Activated T-helper 1 cell treated with anti-CD3 and anti-CD28 coated beads, Interleukin-12 subunit alpha, Interleukin-12 subunit beta, Interleukin-2, Interleukin-4 antibody, amounts not matched to agents 30 ng/mL and 10 ng/mL and 1 ng/mL, durations not matched to agents 14 hours and 24 hours and 36 hours (primary cell): Measurements from ENCODE around the gene EME1. TPM values are rescaled to one million over a fixed set of nuclear protein-coding genes. Genes with fewer than 3 reads are reported as not detected.

Experiments
- DNase-seq: peaks from one replicate; pipeline ENCODE4 v3.0.0; 2021; ENCODE audit warnings: low spot score
- H3K27ac Mint-ChIP-seq: one replicate; pipeline ENCODE4 v1.8.0; 2021; ENCODE audit warnings: mild to moderate bottlenecking, mixed read lengths
- H3K27me3 Mint-ChIP-seq: one replicate; pipeline ENCODE4 v1.8.0; 2022; ENCODE audit warnings: mild to moderate bottlenecking, moderate library complexity, mixed read lengths; ENCODE audit not compliant: insufficient read depth
- H3K36me3 Mint-ChIP-seq: one replicate; pipeline ENCODE4 v1.8.0; 2021; ENCODE audit warnings: low read depth, mixed read lengths
- H3K4me1 Mint-ChIP-seq: one replicate; pipeline ENCODE4 v1.8.0; 2021; ENCODE audit warnings: low read depth, mixed read lengths
- H3K4me3 Mint-ChIP-seq: one replicate; pipeline ENCODE4 v1.8.0; 2021; ENCODE audit warnings: mild to moderate bottlenecking, moderate library complexity, mixed read lengths
- H3K9me3 Mint-ChIP-seq: one replicate; pipeline ENCODE4 v1.8.0; 2021; ENCODE audit warnings: mixed read lengths
- intact Hi-C: fragments of 100-400 bp; cut with micrococcal nuclease; formaldehyde crosslinking; loops from one replicate; pipeline ENCODE4 v1.15.1; 2024
- total RNA-seq: library from RNA; stranded (reverse); gene quantifications from 2 replicates; pipeline ENCODE4 v1.2.3, GENCODE V29; 2022

The EME1 gene
- total RNA-seq, 1 donor from 2014 or later: 27.7 TPM

GRCh38 chr17:50352693-50353599 is 20.1 kb upstream of the EME1 start:
- no peak overlapping the region for H3K27ac Mint-ChIP-seq
- intact Hi-C loops: no loop called here

GRCh38 chr17:50353600-50354195 is 19.3 kb upstream of the EME1 start:
- Mint-ChIP-seq H3K36me3 (peaks cover 6% of the 10 kb centered on the region), H3K9me3 (no peaks in the 10 kb centered on the region), H3K4me1 (peaks cover 5% of the 10 kb centered on the region), H3K27me3 (no peaks in the 10 kb centered on the region), H3K27ac (no peak overlapping the region), H3K4me3 (no peak overlapping the region)
- no peak for DNase-seq
- intact Hi-C loops: no loop called here

More at GRCh38 chr17:50352693-50353599, 20.1 kb upstream of the EME1 start:
- peaks cover 12% of the 10 kb centered on the region for H3K4me1 Mint-ChIP-seq
- H3K9me3 Mint-ChIP-seq: no peaks in the 10 kb centered on the region
- H3K36me3 Mint-ChIP-seq: peaks cover 5% of the 10 kb centered on the region
- no peak for DNase-seq
- no peak overlapping the region for H3K4me3 Mint-ChIP-seq
- H3K27me3 Mint-ChIP-seq: no peaks in the 10 kb centered on the region

GRCh38 chr17:50354198-50354597 is 18.8 kb upstream of the EME1 start:
- H3K27ac Mint-ChIP-seq: no peak overlapping the region
- H3K9me3 Mint-ChIP-seq: no peaks in the 10 kb centered on the region
- H3K4me3 Mint-ChIP-seq: no peak overlapping the region
- peaks cover 9% of the 10 kb centered on the region for H3K36me3 Mint-ChIP-seq
- H3K27me3 Mint-ChIP-seq: no peaks in the 10 kb centered on the region
- peaks cover under 1% of the 10 kb centered on the region for H3K4me1 Mint-ChIP-seq
- no peak for DNase-seq
- intact Hi-C loops: no loop called here

GRCh38 chr17:50354776-50355175 is 18.3 kb upstream of the EME1 start:
- H3K36me3 Mint-ChIP-seq: peaks cover 11% of the 10 kb centered on the region
- no peak for DNase-seq
- intact Hi-C loops: no loop called here

GRCh38 chr17:50355336-50355700 is 17.7 kb upstream of the EME1 start:
- no peaks in the 10 kb centered on the region for H3K9me3 Mint-ChIP-seq
- H3K4me1 Mint-ChIP-seq: no peaks in the 10 kb centered on the region
- no peaks in the 10 kb centered on the region for H3K27me3 Mint-ChIP-seq
- intact Hi-C loops: no loop called here
- DNase-seq: no peak
- H3K36me3 Mint-ChIP-seq: peaks cover 11% of the 10 kb centered on the region
- H3K27ac Mint-ChIP-seq: no peak overlapping the region
- no peak overlapping the region for H3K4me3 Mint-ChIP-seq

More at GRCh38 chr17:50354776-50355175, 18.3 kb upstream of the EME1 start:
- Mint-ChIP-seq H3K27ac (no peak overlapping the region), H3K4me1 (no peaks in the 10 kb centered on the region), H3K4me3 (no peak overlapping the region), H3K9me3 (no peaks in the 10 kb centered on the region), H3K27me3 (no peaks in the 10 kb centered on the region)

GRCh38 chr17:50355701-50356341 is 17.2 kb upstream of the EME1 start:
- intact Hi-C loops: no loop called here
- Mint-ChIP-seq H3K27me3 (no peaks in the 10 kb centered on the region), H3K9me3 (no peaks in the 10 kb centered on the region), H3K4me3 (no peak overlapping the region), H3K27ac (no peak overlapping the region), H3K36me3 (peaks cover 11% of the 10 kb centered on the region), H3K4me1 (no peaks in the 10 kb centered on the region)
- no peak for DNase-seq

- Mint-ChIP-seq H3K36me3 (peaks cover 11% of the 10 kb centered on the region), H3K9me3 (no peaks in the 10 kb centered on the region), H3K4me1 (no peaks in the 10 kb centered on the region), H3K27me3 (no peaks in the 10 kb centered on the region), H3K27ac (no peak overlapping the region), H3K4me3 (no peak overlapping the region)
- intact Hi-C loops: no loop called here
- DNase-seq: no peak
These were observed 16.6 kb upstream of the EME1 start for GRCh38 chr17:50356418-50356817.

GRCh38 chr17:50356892-50357510 is 16.0 kb upstream of the EME1 start:
- no peaks in the 10 kb centered on the region for H3K27me3 Mint-ChIP-seq
- H3K4me1 Mint-ChIP-seq: peaks cover 4% of the 10 kb centered on the region
- H3K36me3 Mint-ChIP-seq: peaks cover 8% of the 10 kb centered on the region
- no peak overlapping the region for H3K27ac Mint-ChIP-seq
- no peak overlapping the region for H3K4me3 Mint-ChIP-seq
- DNase-seq: no peak
- H3K9me3 Mint-ChIP-seq: no peaks in the 10 kb centered on the region
- intact Hi-C loops: no loop called here

GRCh38 chr17:50358177-50358576 is 14.9 kb upstream of the EME1 start:
- Mint-ChIP-seq H3K27me3 (no peaks in the 10 kb centered on the region), H3K36me3 (peaks cover 9% of the 10 kb centered on the region), H3K9me3 (no peaks in the 10 kb centered on the region), H3K4me1 (peaks cover 9% of the 10 kb centered on the region), H3K27ac (no peak overlapping the region), H3K4me3 (no peak overlapping the region)
- DNase-seq: no peak
- intact Hi-C loops: no loop called here

- no peaks in the 10 kb centered on the region for H3K27me3 Mint-ChIP-seq
- intact Hi-C loops: no loop called here
- DNase-seq: no peak
- no peak overlapping the region for H3K27ac Mint-ChIP-seq
- no peaks in the 10 kb centered on the region for H3K9me3 Mint-ChIP-seq
- H3K4me3 Mint-ChIP-seq: no peak overlapping the region
- H3K36me3 Mint-ChIP-seq: peaks cover 9% of the 10 kb centered on the region
- H3K4me1 Mint-ChIP-seq: peaks cover 9% of the 10 kb centered on the region
These were observed 13.9 kb upstream of the EME1 start for GRCh38 chr17:50359005-50359699.

- H3K36me3 Mint-ChIP-seq: peaks cover 9% of the 10 kb centered on the region
- intact Hi-C loops: no loop called here
These were observed 13.0 kb upstream of the EME1 start for GRCh38 chr17:50359998-50360461.

GRCh38 chr17:50360486-50361115 is 12.4 kb upstream of the EME1 start:
- intact Hi-C loops: no loop called here
- Mint-ChIP-seq H3K4me1 (peaks cover 9% of the 10 kb centered on the region), H3K27ac (no peak overlapping the region), H3K27me3 (no peaks in the 10 kb centered on the region), H3K4me3 (no peak overlapping the region), H3K36me3 (peaks cover 9% of the 10 kb centered on the region), H3K9me3 (no peaks in the 10 kb centered on the region)
- no peak for DNase-seq

More at GRCh38 chr17:50359998-50360461, 13.0 kb upstream of the EME1 start:
- H3K27me3 Mint-ChIP-seq: no peaks in the 10 kb centered on the region
- H3K4me3 Mint-ChIP-seq: no peak overlapping the region
- no peak for DNase-seq
- no peaks in the 10 kb centered on the region for H3K9me3 Mint-ChIP-seq
- no peak overlapping the region for H3K27ac Mint-ChIP-seq
- peaks cover 9% of the 10 kb centered on the region for H3K4me1 Mint-ChIP-seq
